ENCODE measurements around the gene HNRNPM.

HNRNPM gene

GRCh38 chr19:8481616-8482015 lies 36.8 kb downstream of the HNRNPM start:
- DNase-seq (ENCODE audit: extremely low spot score, insufficient read length, low read depth): no peak
- no peak for FAIRE-seq

- DNase-seq (ENCODE audit: extremely low spot score, insufficient read length, low read depth) (no peak), FAIRE-seq (no peak)
These were observed 37.9 kb downstream of the HNRNPM start for GRCh38 chr19:8482696-8483095.

- DNase-seq (ENCODE audit: extremely low spot score, insufficient read length, low read depth) (no peak), FAIRE-seq (no peak)
These were observed 38.4 kb downstream of the HNRNPM start for GRCh38 chr19:8483165-8483564.

- DNase-seq (ENCODE audit: extremely low spot score, insufficient read length, low read depth) (no peak), FAIRE-seq (no peak)
These were observed 39.6 kb downstream of the HNRNPM start for GRCh38 chr19:8484331-8484894.

- no peak for DNase-seq (ENCODE audit: extremely low spot score, insufficient read length, low read depth)
- no peak for FAIRE-seq
These were observed 41.0 kb downstream of the HNRNPM start for GRCh38 chr19:8485561-8486371.

- no peak for FAIRE-seq
- DNase-seq (ENCODE audit: extremely low spot score, insufficient read length, low read depth): no peak
These were observed 41.9 kb downstream of the HNRNPM start for GRCh38 chr19:8486661-8487136.

- DNase-seq (ENCODE audit: extremely low spot score, insufficient read length, low read depth) (no peak), FAIRE-seq (peak; percentile 89)
These were observed 42.5 kb downstream of the HNRNPM start for GRCh38 chr19:8487137-8487851.

- FAIRE-seq (no peak), DNase-seq (ENCODE audit: extremely low spot score, insufficient read length, low read depth) (no peak)
These were observed 43.6 kb downstream of the HNRNPM start for GRCh38 chr19:8488365-8488764.

GRCh38 chr19:8489561-8490394 lies 45.0 kb downstream of the HNRNPM start:
- DNase-seq (ENCODE audit: extremely low spot score, insufficient read length, low read depth) (no peak), FAIRE-seq (no peak)

- FAIRE-seq (no peak), DNase-seq (ENCODE audit: extremely low spot score, insufficient read length, low read depth) (no peak)
These were observed 45.6 kb downstream of the HNRNPM start for GRCh38 chr19:8490395-8490760.

- FAIRE-seq (no peak), DNase-seq (ENCODE audit: extremely low spot score, insufficient read length, low read depth) (no peak)
These were observed 46.1 kb downstream of the HNRNPM start for GRCh38 chr19:8490873-8491272.

- no peak for FAIRE-seq
- DNase-seq (ENCODE audit: extremely low spot score, insufficient read length, low read depth): no peak
These were observed 46.8 kb downstream of the HNRNPM start for GRCh38 chr19:8491574-8491973.

- DNase-seq (ENCODE audit: extremely low spot score, insufficient read length, low read depth) (no peak), FAIRE-seq (no peak)
These were observed 49.4 kb downstream of the HNRNPM start for GRCh38 chr19:8494158-8494557.

- DNase-seq (ENCODE audit: extremely low spot score, insufficient read length, low read depth) (no peak), FAIRE-seq (no peak)
These were observed 53.5 kb downstream of the HNRNPM start for GRCh38 chr19:8498295-8498694.

GRCh38 chr19:8499048-8499833 lies 54.5 kb downstream of the HNRNPM start:
- DNase-seq (ENCODE audit: extremely low spot score, insufficient read length, low read depth) (no peak), FAIRE-seq (no peak)

- FAIRE-seq (no peak), DNase-seq (ENCODE audit: extremely low spot score, insufficient read length, low read depth) (no peak)
These were observed 55.4 kb downstream of the HNRNPM start for GRCh38 chr19:8500158-8500557.

GRCh38 chr19:8501516-8501915 lies 56.7 kb downstream of the HNRNPM start:
- no peak for DNase-seq (ENCODE audit: extremely low spot score, insufficient read length, low read depth)

GRCh38 chr19:8501981-8502380 lies 57.2 kb downstream of the HNRNPM start:
- no peak for FAIRE-seq

More at GRCh38 chr19:8501516-8501915, 56.7 kb downstream of the HNRNPM start:
- no peak for FAIRE-seq

GRCh38 chr19:8503510-8503909 lies 58.7 kb downstream of the HNRNPM start:
- no peak for FAIRE-seq
- no peak for DNase-seq (ENCODE audit: extremely low spot score, insufficient read length, low read depth)

More at GRCh38 chr19:8501981-8502380, 57.2 kb downstream of the HNRNPM start:
- no peak for DNase-seq (ENCODE audit: extremely low spot score, insufficient read length, low read depth)
